Measurements from ENCODE around the gene ZNF18.

DNA sequence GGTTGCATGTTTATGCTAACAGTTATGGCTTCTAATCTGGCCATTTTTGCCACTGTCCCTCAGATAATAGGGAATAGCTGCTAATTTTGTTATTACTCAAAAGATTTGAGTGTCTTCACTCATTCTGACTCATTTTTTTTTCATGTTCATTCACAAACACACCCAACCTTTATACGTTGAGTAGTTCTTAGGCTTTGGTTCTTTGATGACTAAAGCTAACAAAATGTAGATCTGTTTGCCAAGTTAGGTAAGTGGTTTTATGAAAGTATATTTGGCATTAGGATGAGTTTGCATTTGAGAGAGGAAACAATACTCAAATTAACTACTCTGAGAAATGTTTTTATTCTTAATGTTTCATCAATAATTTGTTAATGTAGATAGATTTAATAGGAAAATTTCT, 27.1 kb upstream of the ZNF18 start:
- TF ChIP-seq, protein P1, sequence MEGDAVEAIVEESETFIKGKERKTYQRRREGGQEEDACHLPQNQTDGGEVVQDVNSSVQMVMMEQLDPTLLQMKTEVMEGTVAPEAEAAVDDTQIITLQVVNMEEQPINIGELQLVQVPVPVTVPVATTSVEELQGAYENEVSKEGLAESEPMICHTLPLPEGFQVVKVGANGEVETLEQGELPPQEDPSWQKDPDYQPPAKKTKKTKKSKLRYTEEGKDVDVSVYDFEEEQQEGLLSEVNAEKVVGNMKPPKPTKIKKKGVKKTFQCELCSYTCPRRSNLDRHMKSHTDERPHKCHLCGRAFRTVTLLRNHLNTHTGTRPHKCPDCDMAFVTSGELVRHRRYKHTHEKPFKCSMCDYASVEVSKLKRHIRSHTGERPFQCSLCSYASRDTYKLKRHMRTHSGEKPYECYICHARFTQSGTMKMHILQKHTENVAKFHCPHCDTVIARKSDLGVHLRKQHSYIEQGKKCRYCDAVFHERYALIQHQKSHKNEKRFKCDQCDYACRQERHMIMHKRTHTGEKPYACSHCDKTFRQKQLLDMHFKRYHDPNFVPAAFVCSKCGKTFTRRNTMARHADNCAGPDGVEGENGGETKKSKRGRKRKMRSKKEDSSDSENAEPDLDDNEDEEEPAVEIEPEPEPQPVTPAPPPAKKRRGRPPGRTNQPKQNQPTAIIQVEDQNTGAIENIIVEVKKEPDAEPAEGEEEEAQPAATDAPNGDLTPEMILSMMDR (IDR thresholded peaks at IDR 0.05; ENCODE audit: low read depth, low read length, poor library complexity, severe bottlenecking): no peak
- TF ChIP-seq EZH2phosphoT487 (IDR thresholded peaks at IDR 0.05; ENCODE audit: borderline replicate concordance, low read length): no peak
